ENCODE measurements around the gene FST. TPM values are rescaled to one million over a fixed set of nuclear protein-coding genes. Genes with fewer than 3 reads are reported as not detected.

The FST gene
- total RNA-seq, 2 donors from 2014 or later: 63.5 to 91.6 TPM

DNA sequence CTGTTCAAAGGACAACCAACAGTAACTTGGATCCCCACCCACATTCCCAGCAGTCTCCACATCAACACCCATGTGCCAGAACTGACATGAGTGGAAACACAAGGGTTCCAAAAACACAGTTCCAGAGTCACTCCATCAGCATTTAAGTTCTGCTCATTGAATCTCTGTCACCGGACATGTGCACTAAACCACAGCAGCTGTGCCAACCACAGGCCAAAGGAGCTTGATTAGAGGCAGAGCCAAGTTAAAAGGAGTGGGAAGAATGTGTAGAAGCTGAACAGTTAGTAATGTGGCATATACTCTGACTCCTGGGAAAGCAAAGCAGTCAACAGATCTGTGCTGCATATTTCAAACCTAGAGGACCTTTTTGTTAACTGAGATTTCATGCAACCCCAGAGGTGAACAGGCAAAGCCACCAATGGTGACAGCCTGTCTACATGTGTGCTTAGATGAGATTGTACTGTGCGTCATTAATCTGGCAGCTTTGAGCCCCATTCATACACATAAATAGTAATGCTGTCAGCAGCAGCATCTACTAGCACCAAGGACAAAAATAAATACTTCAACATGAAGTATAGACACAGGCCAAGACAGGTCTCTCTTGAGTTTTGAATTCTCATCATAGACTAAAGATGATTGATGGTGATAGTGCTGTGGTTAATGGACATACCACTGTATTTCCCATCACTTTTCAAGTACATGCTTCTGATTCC, 16.4 kb upstream of the FST start:
- Mint-ChIP-seq H3K27me3 (ENCODE audit: insufficient read depth) (peaks cover 2% of the 10 kb centered on the region), H3K27ac (no peak overlapping the region), H3K4me1 (peaks cover 8% of the 10 kb centered on the region), H3K4me3 (no peak overlapping the region), H3K9me3 (peaks cover under 1% of the 10 kb centered on the region), H3K36me3 (ENCODE audit: low read depth) (no peaks in the 10 kb centered on the region)
- TF ChIP-seq, protein P1, sequence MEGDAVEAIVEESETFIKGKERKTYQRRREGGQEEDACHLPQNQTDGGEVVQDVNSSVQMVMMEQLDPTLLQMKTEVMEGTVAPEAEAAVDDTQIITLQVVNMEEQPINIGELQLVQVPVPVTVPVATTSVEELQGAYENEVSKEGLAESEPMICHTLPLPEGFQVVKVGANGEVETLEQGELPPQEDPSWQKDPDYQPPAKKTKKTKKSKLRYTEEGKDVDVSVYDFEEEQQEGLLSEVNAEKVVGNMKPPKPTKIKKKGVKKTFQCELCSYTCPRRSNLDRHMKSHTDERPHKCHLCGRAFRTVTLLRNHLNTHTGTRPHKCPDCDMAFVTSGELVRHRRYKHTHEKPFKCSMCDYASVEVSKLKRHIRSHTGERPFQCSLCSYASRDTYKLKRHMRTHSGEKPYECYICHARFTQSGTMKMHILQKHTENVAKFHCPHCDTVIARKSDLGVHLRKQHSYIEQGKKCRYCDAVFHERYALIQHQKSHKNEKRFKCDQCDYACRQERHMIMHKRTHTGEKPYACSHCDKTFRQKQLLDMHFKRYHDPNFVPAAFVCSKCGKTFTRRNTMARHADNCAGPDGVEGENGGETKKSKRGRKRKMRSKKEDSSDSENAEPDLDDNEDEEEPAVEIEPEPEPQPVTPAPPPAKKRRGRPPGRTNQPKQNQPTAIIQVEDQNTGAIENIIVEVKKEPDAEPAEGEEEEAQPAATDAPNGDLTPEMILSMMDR (conservative IDR thresholded peaks at IDR 0.05): no peak
- H3K9me3 ChIP-seq (ENCODE audit: control insufficient read depth, low read length): peaks cover under 1% of the 10 kb centered on the region
- peaks cover 2% of the 10 kb centered on the region for H3K4me1 ChIP-seq (ENCODE audit: control insufficient read depth, insufficient read depth, low read length)
- no peaks in the 10 kb centered on the region for H3K36me3 ChIP-seq (ENCODE audit: control insufficient read depth, insufficient read depth, low read length)
- H3K27ac ChIP-seq (ENCODE audit: low read depth, low read length): peak overlapping the region; percentile 74
- H3K9ac ChIP-seq (ENCODE audit: extremely low read depth, low read length, poor library complexity, severe bottlenecking): no peak overlapping the region
- H3K27me3 ChIP-seq (ENCODE audit: control insufficient read depth, insufficient read depth, low read length, poor library complexity, severe bottlenecking): no peaks in the 10 kb centered on the region
- no peak overlapping the region for H3K4me3 ChIP-seq (ENCODE audit: low read length)
- WGBS, 2 experiments (ENCODE audit: insufficient coverage in 1 of 2, insufficient read length in 1 of 2): 92 to 99% methylated on average over 2 of the region's 2 CpGs
- DNase-seq: no peak

DNA sequence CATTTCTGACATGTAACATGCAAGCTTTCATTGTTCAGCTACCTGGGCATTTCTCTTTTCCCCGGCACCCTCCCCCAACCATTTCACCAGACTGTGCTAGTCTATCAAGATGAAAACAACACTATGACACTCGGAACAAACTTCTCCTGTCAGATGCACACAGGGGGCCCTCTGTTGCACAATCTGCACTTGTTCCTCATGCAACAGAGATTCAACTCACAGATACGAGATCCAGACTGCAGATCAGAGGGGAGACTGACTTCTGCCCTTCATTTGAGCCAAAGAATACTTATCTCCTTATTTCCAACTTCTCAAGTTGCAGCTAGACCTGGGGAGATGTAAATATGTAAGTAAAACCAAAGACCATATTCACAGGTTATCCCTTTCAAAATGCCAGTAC, 15.7 kb upstream of the FST start:
- peak overlapping the region; percentile 74 for H3K27ac ChIP-seq (ENCODE audit: low read depth, low read length)
- no peaks in the 10 kb centered on the region for H3K36me3 ChIP-seq (ENCODE audit: control insufficient read depth, insufficient read depth, low read length)
- TF ChIP-seq, protein P1 (conservative IDR thresholded peaks at IDR 0.05): no peak
- H3K9me3 ChIP-seq (ENCODE audit: control insufficient read depth, low read length): no peaks in the 10 kb centered on the region
- Mint-ChIP-seq H3K27ac (no peak overlapping the region), H3K9me3 (no peaks in the 10 kb centered on the region), H3K36me3 (ENCODE audit: low read depth) (no peaks in the 10 kb centered on the region), H3K4me1 (peaks cover 13% of the 10 kb centered on the region), H3K27me3 (ENCODE audit: insufficient read depth) (no peaks in the 10 kb centered on the region), H3K4me3 (no peak overlapping the region)
- no peak overlapping the region for H3K4me3 ChIP-seq (ENCODE audit: low read length)
- no peak overlapping the region for H3K9ac ChIP-seq (ENCODE audit: extremely low read depth, low read length, poor library complexity, severe bottlenecking)
- no peak for DNase-seq
- peaks cover 2% of the 10 kb centered on the region for H3K4me1 ChIP-seq (ENCODE audit: control insufficient read depth, insufficient read depth, low read length)
- 83% methylated on average over 2 to 3 of the region's 3 CpGs for WGBS, 2 experiments (ENCODE audit: insufficient coverage in 1 of 2, insufficient read length in 1 of 2)
- no peaks in the 10 kb centered on the region for H3K27me3 ChIP-seq (ENCODE audit: control insufficient read depth, insufficient read depth, low read length, poor library complexity, severe bottlenecking)

DNA sequence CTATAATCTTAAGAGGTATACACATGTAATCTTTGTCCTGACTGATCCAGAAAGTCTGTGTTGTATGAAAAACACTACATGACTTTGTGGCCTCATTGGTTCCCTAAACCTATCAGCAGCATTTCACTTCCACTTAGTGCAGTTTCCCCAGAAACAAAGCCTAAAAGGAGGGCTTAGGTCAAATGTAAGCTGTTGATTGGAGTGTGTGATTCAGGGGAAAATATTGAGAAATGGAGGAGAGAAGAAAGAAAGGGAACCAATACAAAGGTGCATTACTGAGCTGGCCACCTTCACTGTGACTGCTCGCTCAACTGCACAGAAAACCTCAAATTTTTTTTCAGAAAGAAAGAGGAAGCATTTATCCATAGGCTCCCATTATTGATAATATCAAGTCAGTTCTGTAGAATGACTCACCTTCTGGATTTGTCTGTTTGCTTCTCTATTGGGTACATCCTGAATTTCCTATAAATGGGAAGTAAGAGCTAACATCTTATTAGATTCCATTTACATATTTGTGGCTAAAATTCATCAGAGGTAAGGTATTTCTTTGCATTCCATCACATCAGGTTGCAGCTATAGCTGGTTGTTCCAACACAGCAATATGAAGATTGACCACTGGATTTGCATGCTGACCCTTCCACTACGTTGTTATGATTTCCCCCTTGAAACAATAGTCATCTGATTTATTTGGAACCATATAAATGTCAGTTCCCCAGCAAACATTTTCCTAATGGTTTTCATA, 10.3 kb upstream of the FST start:
- DNase-seq: no peak
- Mint-ChIP-seq H3K27ac (no peak overlapping the region), H3K36me3 (ENCODE audit: low read depth) (no peaks in the 10 kb centered on the region), H3K4me1 (peaks cover 23% of the 10 kb centered on the region), H3K27me3 (ENCODE audit: insufficient read depth) (no peaks in the 10 kb centered on the region), H3K4me3 (no peak overlapping the region), H3K9me3 (no peaks in the 10 kb centered on the region)
- H3K27me3 ChIP-seq (ENCODE audit: control insufficient read depth, insufficient read depth, low read length, poor library complexity, severe bottlenecking): no peaks in the 10 kb centered on the region
- TF ChIP-seq, protein P1 (conservative IDR thresholded peaks at IDR 0.05): no peak
- H3K27ac ChIP-seq (ENCODE audit: low read depth, low read length): no peak overlapping the region
- H3K9ac ChIP-seq (ENCODE audit: extremely low read depth, low read length, poor library complexity, severe bottlenecking): no peak overlapping the region
- WGBS, 2 experiments (ENCODE audit: insufficient coverage in 1 of 2, insufficient read length in 1 of 2): 93 to 100% methylated on average over 2 of the region's 2 CpGs
- H3K4me3 ChIP-seq (ENCODE audit: low read length): no peak overlapping the region
- H3K36me3 ChIP-seq (ENCODE audit: control insufficient read depth, insufficient read depth, low read length): no peaks in the 10 kb centered on the region
- peaks cover 2% of the 10 kb centered on the region for H3K4me1 ChIP-seq (ENCODE audit: control insufficient read depth, insufficient read depth, low read length)
- no peaks in the 10 kb centered on the region for H3K9me3 ChIP-seq (ENCODE audit: control insufficient read depth, low read length)

Measured in endodermal cell (in vitro differentiated cells).